B cell (primary cell): ENCODE measurements around the gene EHMT2. TPM values are rescaled to one million over a fixed set of nuclear protein-coding genes. Genes with fewer than 3 reads are reported as not detected.

Experiments
- ATAC-seq: fragments of 200-7000 bp; cut with Tn5 transposase; one replicate; pipeline ENCODE4 v1.10.0; 2021; ENCODE audit warnings: low read depth, mild to moderate bottlenecking, moderate number of reproducible peaks, moderate library complexity
- CTCF ChIA-PET: fragments of 350-600 bp; sonication (Branson Sonifier 250); formaldehyde crosslinking; loops from one replicate; lab custom pipeline; 2021; ENCODE audit warnings: antibody characterized with exemption, inconsistent platforms; lab: Charles Lee
- POLR2A ChIA-PET: fragments of 350-600 bp; sonication (Branson Sonifier 250); formaldehyde crosslinking; loops from one replicate; lab custom pipeline; 2021; ENCODE audit warnings: antibody characterized with exemption; lab: Charles Lee
- DNase-seq: peaks from one replicate; pipeline ENCODE4 v3.0.0; 2013
- H2AFZ ChIP-seq: 2 replicates; pipeline ENCODE4 v1.6.1; 2012; ENCODE audit warnings: mild to moderate bottlenecking, low read depth, low read length; ENCODE audit not compliant: insufficient read depth, poor library complexity, severe bottlenecking
- H3K27ac ChIP-seq, 2 donors: 1 replicate in 1 of 2; 2 replicates in 1 of 2; pipeline ENCODE4 v1.5.1; 2012 to 2013; ENCODE audit warnings: low read length in 2 of 2, mild to moderate bottlenecking in 2 of 2, moderate library complexity in 1 of 2
- H3K27me3 ChIP-seq, 4 experiments: fragments of 200-600 bp in 1 of 4; sonication (generic) in 1 of 4; replicated peaks in 1 of 4; 1 replicate in 2 of 4; 2 replicates in 2 of 4; pipeline versions ENCODE4 v1.6.1 to v1.7.0; 2013 to 2016; ENCODE audit warnings: low read length in 3 of 4, mild to moderate bottlenecking in 2 of 4, mixed read lengths in 1 of 4, moderate library complexity in 1 of 4; ENCODE audit not compliant: insufficient read depth in 4 of 4, control insufficient read depth in 3 of 4; ENCODE audit errors: control extremely low read depth in 1 of 4
- H3K36me3 ChIP-seq, 2 experiments: replicated peaks in 1 of 2; 1 replicate in 1 of 2; 2 replicates in 1 of 2; pipeline versions ENCODE4 v1.6.1 to v1.7.1; 2013; ENCODE audit warnings: low read length in 1 of 2; ENCODE audit not compliant: insufficient read depth in 2 of 2, control insufficient read depth in 1 of 2; ENCODE audit errors: control extremely low read depth in 1 of 2, extremely low read depth in 1 of 2
- H3K4me1 ChIP-seq, 2 donors: fragments of 200-600 bp in 1 of 2; sonication (generic) in 1 of 2; 1 replicate in 1 of 2; 2 replicates in 1 of 2; pipeline versions ENCODE4 v1.5.1 to v1.6.1; 2013 to 2017; ENCODE audit warnings: low read length in 2 of 2; ENCODE audit not compliant: control insufficient read depth in 2 of 2, insufficient read depth in 2 of 2
- H3K4me2 ChIP-seq: replicated peaks from 2 replicates; pipeline ENCODE3; 2012; ENCODE audit warnings: mild to moderate bottlenecking, low read depth, low read length; ENCODE audit not compliant: poor library complexity, severe bottlenecking
- H3K4me3 ChIP-seq, 5 experiments: fragments of 200-600 bp in 1 of 5; sonication (generic) in 1 of 5; 1 replicate in 3 of 5; 2 replicates in 2 of 5; pipeline versions ENCODE4 v1.5.1 to v1.7.0; 2011 to 2016; ENCODE audit warnings: low read length in 4 of 5, mild to moderate bottlenecking in 4 of 5, low read depth in 2 of 5, control low read depth in 1 of 5, moderate library complexity in 1 of 5; ENCODE audit not compliant: insufficient read depth in 1 of 5; ENCODE audit errors: control extremely low read depth in 1 of 5, extremely low read depth in 1 of 5
- H3K79me2 ChIP-seq: fragments of 200-600 bp; sonication (generic); one replicate; pipeline ENCODE4 v1.6.0; 2016; ENCODE audit warnings: low read length; ENCODE audit not compliant: control insufficient read depth, insufficient read depth
- H3K9ac ChIP-seq: fragments of 200-600 bp; sonication (generic); 2 replicates; pipeline ENCODE4 v1.6.1; 2017; ENCODE audit warnings: mild to moderate bottlenecking, low read length, moderate library complexity
- H3K9me3 ChIP-seq, 3 donors: one replicate each; pipeline versions ENCODE4 v1.6.1 to v1.7.1; 2013; ENCODE audit warnings: low read length in 2 of 3; ENCODE audit not compliant: control insufficient read depth in 2 of 3, insufficient read depth in 1 of 3; ENCODE audit errors: control extremely low read depth in 1 of 3
- H4K20me1 ChIP-seq: 2 replicates; pipeline ENCODE4 v1.6.0; 2012; ENCODE audit warnings: mild to moderate bottlenecking, low read length; ENCODE audit not compliant: insufficient read depth, control insufficient read depth, poor library complexity, severe bottlenecking
- H3K27ac Mint-ChIP-seq: one replicate; pipeline ENCODE4 v1.8.0; 2021; ENCODE audit warnings: mixed read lengths
- H3K27me3 Mint-ChIP-seq: one replicate; pipeline ENCODE4 v1.8.0; 2021; ENCODE audit warnings: mixed read lengths
- H3K4me1 Mint-ChIP-seq: one replicate; pipeline ENCODE4 v1.8.0; 2021; ENCODE audit warnings: mixed read lengths
- H3K4me3 Mint-ChIP-seq: one replicate; pipeline ENCODE4 v1.8.0; 2021; ENCODE audit warnings: mixed read lengths
- H3K9me3 Mint-ChIP-seq: one replicate; pipeline ENCODE4 v1.8.0; 2022; ENCODE audit warnings: mixed read lengths; ENCODE audit not compliant: insufficient read depth
- CTCF ChIP-seq: fragments of 200-600 bp; IDR thresholded peaks from one replicate; pipeline ENCODE4 v1.8.0; 2022; ENCODE audit warnings: antibody characterized with exemption, mild to moderate bottlenecking
- EZH2 ChIP-seq: IDR thresholded peaks from 2 replicates; pipeline ENCODE4 v1.6.1; 2012; ENCODE audit warnings: borderline replicate concordance, low read depth, mild to moderate bottlenecking, moderate library complexity, low read length; ENCODE audit not compliant: insufficient read depth, poor library complexity, severe bottlenecking
- WGBS: methylation state at CpG from one replicate; pipeline ENCODE4 v1.1.5; 2013; ENCODE audit warnings: missing lambda C conversion rate; ENCODE audit not compliant: insufficient coverage; 5-methylcytosine and 5-hydroxymethylcytosine counted together
- intact Hi-C: fragments of 100-400 bp; cut with micrococcal nuclease; formaldehyde crosslinking; loops from one replicate; pipeline ENCODE4 v1.10.0; 2022
- polyA plus RNA-seq: library from polyadenylated mRNA; depleted of rRNA; stranded (reverse); fragments of >200 nt; gene quantifications from 2 replicates; pipeline ENCODE4 v1.2.3, GENCODE V29; 2012
- total RNA-seq, 2 donors: library from RNA; stranded (reverse); fragments of 120-200 nt in 1 of 2; gene quantifications; 1 replicate in 1 of 2; 2 replicates in 1 of 2; pipeline versions ENCODE4 v1.2.3 to v1.2.4, GENCODE V29; 2013 to 2022

The EHMT2 gene
- total and polyA plus RNA-seq, 2 donors (not counting 1 experiment from before 2014, with no cell fraction given): 86.1 to 108 TPM

- Histone ChIP-seq H4K20me1 (no peaks in the 10 kb centered on the region), H3K4me2 (no peak overlapping the region), H3K9ac (no peak overlapping the region), H3K9me3 (no peaks in the 10 kb centered on the region), H3K36me3 (peaks cover 0 to 14% of the 10 kb centered on the region in 2 experiments), H3K79me2 (no peaks in the 10 kb centered on the region), H3K4me3 (no peak overlapping the region), H3K27ac (no peak overlapping the region), H3K4me1 (no peaks in the 10 kb centered on the region), H3K27me3 (no peaks in the 10 kb centered on the region), H2AFZ (no peak overlapping the region)
- no peak for TF ChIP-seq CTCF
- H3K27me3 Mint-ChIP-seq: peaks cover 4% of the 10 kb centered on the region
- CTCF ChIA-PET: no interaction called here
- POLR2A ChIA-PET: no interaction called here
- intact Hi-C loops: no loop called here
- WGBS: no CpG with 5 or more reads among the region's 5 CpGs
- no peak for ATAC-seq
- no peaks in the 10 kb centered on the region for H3K9me3 Mint-ChIP-seq
- no peak overlapping the region for H3K4me3 Mint-ChIP-seq
- no peaks in the 10 kb centered on the region for H3K4me1 Mint-ChIP-seq
- DNase-seq: no peak
- H3K27ac Mint-ChIP-seq: no peak overlapping the region
These were observed 21.6 kb downstream of the EHMT2 start for GRCh38 chr6:31875877-31876276.

DNA sequence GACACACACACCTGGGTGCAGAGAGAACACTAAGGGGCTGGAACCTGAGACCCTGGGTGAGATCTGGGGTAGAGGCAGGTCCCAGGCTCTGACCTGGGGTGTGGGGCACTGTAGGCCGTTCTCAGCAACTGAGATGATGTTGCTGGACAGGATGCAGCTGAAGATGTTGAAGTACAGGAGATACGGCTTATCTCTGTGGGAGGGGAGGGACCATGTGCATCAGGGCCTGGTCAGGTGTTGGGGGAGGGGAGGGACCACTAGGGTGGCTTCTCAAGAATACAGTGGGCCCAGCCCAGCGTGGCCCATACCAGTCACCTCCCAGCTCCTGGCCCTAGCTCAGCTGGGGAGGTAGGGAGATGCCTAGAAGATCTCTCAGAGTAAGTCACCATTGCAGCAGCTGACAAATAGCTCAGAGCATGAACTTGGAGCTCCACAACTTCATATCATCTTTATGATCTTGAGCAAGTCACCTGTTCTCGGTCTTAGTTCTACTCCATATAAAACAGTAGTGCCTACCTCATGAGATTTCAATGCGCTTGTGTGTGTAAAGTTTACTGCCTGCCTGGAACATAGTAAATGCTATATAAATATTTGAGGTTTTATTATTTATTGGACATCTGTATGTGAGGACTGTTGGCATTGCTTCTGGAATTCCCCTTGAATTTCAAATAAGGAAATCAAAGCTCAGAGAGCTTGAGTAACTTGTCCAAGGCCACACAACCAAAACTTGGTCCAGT is 22.5 kb downstream of the EHMT2 start:
- H3K9ac ChIP-seq: no peak overlapping the region
- intact Hi-C loops: no loop called here
- WGBS: 65% methylated on average over 3 of the region's 5 CpGs

More for the DNA sequence above, 22.5 kb downstream of the EHMT2 start:
- Histone ChIP-seq H3K27ac (no peak overlapping the region), H3K36me3 (peaks cover 0 to 6% of the 10 kb centered on the region in 2 experiments), H3K4me1 (no peaks in the 10 kb centered on the region), H4K20me1 (no peaks in the 10 kb centered on the region), H3K4me2 (no peak overlapping the region), H2AFZ (no peak overlapping the region), H3K79me2 (no peaks in the 10 kb centered on the region), H3K27me3 (no peaks in the 10 kb centered on the region), H3K9me3 (no peaks in the 10 kb centered on the region), H3K4me3 (no peak overlapping the region)
- no peak for ATAC-seq
- ChIA-PET POLR2A (interaction anchor here (0.6 kb wide), 1 partner anchor 804 kb away, joined by 6 read pairs; no protein-coding TSS in a partner anchor), CTCF (interaction anchor here (1.0 kb wide), 1 partner anchor 14 kb away, joined by 3 read pairs; no protein-coding TSS in a partner anchor)
- no peak for DNase-seq
- Mint-ChIP-seq H3K27ac (no peak overlapping the region), H3K4me1 (no peaks in the 10 kb centered on the region), H3K4me3 (no peak overlapping the region), H3K27me3 (peaks cover 4% of the 10 kb centered on the region), H3K9me3 (no peaks in the 10 kb centered on the region)
- TF ChIP-seq CTCF (no peak), EZH2 (no peak)
